Breast epithelium (tissue), 3 donors: Measurements from ENCODE around the gene UTS2R.

Source experiments
- POLR2A ChIP-seq: fragments of 450-650 bp; IDR thresholded peaks from one replicate; pipeline ENCODE4 v1.6.1; 2016; ENCODE audit warnings: antibody characterized with exemption, mild to moderate bottlenecking, moderate library complexity
- POLR2AphosphoS5 ChIP-seq, 3 donors: sonication (generic); formaldehyde crosslinking; IDR thresholded peaks; one replicate each; pipeline ENCODE4 v1.6.1; 2017; ENCODE audit warnings: antibody characterized with exemption in 3 of 3
- TF ChIP-seq, protein P1 (sequence below), 3 donors: fragments of 450-650 bp; IDR thresholded peaks; one replicate each; pipeline ENCODE4 v1.5.1; 2016 to 2017; ENCODE audit warnings: antibody characterized with exemption in 3 of 3, mild to moderate bottlenecking in 3 of 3, moderate library complexity in 3 of 3

DNA sequence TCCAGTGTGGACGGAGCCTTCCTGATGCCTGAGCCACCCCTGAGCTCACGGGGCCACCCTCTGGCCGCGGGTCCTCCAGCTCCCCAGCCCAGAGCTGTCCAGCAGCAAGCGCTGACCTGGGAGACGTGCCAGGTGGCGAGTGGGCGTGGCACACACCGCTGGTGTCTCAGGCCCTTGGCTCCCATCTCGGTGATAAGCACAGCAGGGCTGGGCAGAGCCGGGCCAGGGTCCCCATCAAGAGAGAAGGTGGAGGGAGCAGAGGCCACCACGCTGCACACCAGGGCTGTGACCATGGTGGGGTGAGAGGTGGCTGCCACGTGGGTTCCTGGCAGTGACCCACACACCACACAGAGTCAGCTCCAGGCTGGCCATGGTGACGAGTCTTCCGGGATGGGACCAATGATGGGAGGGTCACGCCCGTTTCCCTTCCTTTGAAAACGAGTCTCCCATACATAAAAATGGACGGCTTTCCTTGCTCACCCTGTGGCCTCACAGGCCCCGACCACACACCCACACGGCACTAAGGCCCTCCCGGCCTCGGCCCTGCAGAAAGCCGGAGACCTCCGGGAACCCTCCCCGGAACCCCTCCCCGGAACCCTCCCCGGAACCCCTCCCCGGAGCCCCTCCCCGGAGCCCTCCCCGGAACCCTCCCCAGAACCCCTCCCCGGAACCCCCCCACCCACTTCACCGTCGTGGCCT, 16.8 kb downstream of the UTS2R start:
- TF ChIP-seq POLR2A, result no peak
- TF ChIP-seq, protein P1, sequence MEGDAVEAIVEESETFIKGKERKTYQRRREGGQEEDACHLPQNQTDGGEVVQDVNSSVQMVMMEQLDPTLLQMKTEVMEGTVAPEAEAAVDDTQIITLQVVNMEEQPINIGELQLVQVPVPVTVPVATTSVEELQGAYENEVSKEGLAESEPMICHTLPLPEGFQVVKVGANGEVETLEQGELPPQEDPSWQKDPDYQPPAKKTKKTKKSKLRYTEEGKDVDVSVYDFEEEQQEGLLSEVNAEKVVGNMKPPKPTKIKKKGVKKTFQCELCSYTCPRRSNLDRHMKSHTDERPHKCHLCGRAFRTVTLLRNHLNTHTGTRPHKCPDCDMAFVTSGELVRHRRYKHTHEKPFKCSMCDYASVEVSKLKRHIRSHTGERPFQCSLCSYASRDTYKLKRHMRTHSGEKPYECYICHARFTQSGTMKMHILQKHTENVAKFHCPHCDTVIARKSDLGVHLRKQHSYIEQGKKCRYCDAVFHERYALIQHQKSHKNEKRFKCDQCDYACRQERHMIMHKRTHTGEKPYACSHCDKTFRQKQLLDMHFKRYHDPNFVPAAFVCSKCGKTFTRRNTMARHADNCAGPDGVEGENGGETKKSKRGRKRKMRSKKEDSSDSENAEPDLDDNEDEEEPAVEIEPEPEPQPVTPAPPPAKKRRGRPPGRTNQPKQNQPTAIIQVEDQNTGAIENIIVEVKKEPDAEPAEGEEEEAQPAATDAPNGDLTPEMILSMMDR (IDR thresholded peaks at IDR 0.05), result no peak
- no peak for TF ChIP-seq POLR2AphosphoS5 (IDR thresholded peaks at IDR 0.05)
